Dermis lymphatic vessel endothelial cell (primary cell): Measurements from ENCODE around the gene DBNDD1. TPM values are rescaled to one million over a fixed set of nuclear protein-coding genes. Genes with fewer than 3 reads are reported as not detected.

Source experiments
- total RNA-seq: library from RNA; depleted of rRNA; stranded (reverse); fragments of >200 nt; gene quantifications from 2 replicates; pipeline ENCODE4 v1.2.1, GENCODE V29; 2014

DBNDD1 gene, protein sequence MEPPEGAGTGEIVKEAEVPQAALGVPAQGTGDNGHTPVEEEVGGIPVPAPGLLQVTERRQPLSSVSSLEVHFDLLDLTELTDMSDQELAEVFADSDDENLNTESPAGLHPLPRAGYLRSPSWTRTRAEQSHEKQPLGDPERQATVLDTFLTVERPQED
- 5.6 and 10.4 TPM in 2 replicates for total RNA-seq

DNA sequence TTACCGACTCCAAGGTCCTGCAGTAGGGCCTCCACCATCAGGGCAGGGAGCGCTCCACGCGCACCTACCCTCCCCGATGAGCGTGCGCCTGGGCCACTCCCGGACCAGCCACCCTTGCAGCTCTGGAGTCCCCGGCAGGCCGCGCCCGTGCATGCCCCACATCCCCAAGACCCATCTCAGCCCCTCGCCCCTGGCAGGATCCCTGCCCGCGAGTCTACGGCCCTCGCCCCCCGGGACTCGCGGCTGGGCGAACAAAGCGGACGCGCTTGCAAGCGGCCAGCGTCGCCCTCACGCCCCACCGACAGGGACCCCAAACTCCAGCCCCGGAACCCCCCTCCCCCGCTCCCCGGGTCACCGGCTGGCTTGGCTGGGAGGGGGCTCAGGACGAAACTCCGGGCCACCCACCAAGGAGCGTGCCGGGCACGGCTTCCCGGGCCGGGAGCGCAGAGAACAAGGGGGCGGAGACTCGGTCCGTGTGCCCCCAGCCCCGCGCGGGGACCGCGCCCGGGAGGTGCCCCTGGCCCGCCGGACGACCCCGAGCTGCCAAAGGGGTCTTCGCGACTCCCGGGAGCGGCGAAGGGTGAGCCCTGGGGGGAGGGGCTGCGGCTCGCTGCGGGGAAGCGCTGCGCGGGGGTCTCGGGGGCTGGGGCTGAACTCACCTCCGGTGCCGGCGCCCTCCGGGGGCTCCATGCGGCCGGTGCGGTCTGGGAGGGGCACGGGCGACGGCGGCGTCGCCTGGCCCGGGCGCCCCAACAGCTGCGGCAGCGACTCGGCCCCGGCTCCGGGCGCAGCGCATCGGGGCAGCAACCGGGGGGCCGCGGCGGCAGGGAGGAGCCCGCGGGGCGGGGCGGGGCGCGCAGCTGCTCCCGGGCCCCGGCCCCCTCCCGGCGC, at the start of gene DBNDD1:
Gene DBNDD1 (minus strand): TSS at position 805 of the 891 bp plus-strand sequence. CDS start 115 bp downstream, at position 690.

Other genes with a start within 250 kb of the DBNDD1 start
- 5.7 and 7.6 TPM in 2 replicates for gene FANCA, start 202.8 kb downstream of the DBNDD1 start, total RNA-seq
- 1.6 and 2.1 TPM in 2 replicates for gene SPIRE2, start 191.0 kb downstream of the DBNDD1 start, total RNA-seq
- gene TCF25, start 145.9 kb downstream of the DBNDD1 start, total RNA-seq: 129 and 143 TPM in 2 replicates
- gene MC1R, start 100.6 kb downstream of the DBNDD1 start, total RNA-seq: 0.76 and 1.3 TPM in 2 replicates
- gene TUBB3, start 96.1 kb downstream of the DBNDD1 start, total RNA-seq: 38.1 and 51.7 TPM in 2 replicates
- 64.6 and 67.2 TPM in 2 replicates for gene DEF8, start 70.7 kb downstream of the DBNDD1 start, total RNA-seq
- gene PRDM7, start 57.9 kb upstream of the DBNDD1 start, total RNA-seq: not detected in 2 replicates